C4-2B (cell line): ENCODE data around the gene TRAF3IP3.

Experiments
- H3K27ac ChIP-seq: fragments of 450-650 bp; 2 replicates; pipeline ENCODE4 v1.5.1; 2017
- ZFX ChIP-seq: fragments of 450-650 bp; IDR thresholded peaks from 2 replicates; pipeline ENCODE4 v1.6.1; 2017
- TF ChIP-seq, protein P1 (sequence below): fragments of 450-650 bp; conservative IDR thresholded peaks from 2 replicates; pipeline ENCODE4 v1.5.1; 2017; ENCODE audit warnings: mild to moderate bottlenecking

TRAF3IP3 gene

GRCh38 chr1:209756615-209757445 lies 977 bp downstream of the TRAF3IP3 start:
- H3K27ac ChIP-seq = no peak overlapping the region
- TF ChIP-seq, protein P1, sequence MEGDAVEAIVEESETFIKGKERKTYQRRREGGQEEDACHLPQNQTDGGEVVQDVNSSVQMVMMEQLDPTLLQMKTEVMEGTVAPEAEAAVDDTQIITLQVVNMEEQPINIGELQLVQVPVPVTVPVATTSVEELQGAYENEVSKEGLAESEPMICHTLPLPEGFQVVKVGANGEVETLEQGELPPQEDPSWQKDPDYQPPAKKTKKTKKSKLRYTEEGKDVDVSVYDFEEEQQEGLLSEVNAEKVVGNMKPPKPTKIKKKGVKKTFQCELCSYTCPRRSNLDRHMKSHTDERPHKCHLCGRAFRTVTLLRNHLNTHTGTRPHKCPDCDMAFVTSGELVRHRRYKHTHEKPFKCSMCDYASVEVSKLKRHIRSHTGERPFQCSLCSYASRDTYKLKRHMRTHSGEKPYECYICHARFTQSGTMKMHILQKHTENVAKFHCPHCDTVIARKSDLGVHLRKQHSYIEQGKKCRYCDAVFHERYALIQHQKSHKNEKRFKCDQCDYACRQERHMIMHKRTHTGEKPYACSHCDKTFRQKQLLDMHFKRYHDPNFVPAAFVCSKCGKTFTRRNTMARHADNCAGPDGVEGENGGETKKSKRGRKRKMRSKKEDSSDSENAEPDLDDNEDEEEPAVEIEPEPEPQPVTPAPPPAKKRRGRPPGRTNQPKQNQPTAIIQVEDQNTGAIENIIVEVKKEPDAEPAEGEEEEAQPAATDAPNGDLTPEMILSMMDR = no peak

DNA sequence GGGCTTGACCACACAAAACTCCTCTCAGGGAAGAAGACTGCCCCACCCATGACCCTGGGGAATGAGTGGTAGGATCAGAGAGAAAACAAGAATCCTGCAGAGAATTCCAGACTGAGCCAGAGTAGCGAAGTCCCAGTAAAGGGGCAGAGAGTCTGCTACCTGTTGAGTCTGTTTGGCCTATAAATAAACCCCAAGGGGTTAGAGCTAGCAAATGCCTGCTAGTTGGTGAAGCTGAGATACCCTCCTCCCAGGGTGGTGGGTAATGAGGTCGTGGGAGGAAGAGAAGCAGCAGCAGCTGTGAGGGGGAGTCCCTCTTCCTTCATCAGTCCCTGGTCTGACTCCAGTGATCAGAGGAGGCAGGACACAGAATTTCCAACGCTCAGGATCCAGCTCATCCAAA lies 2.5 kb downstream of the TRAF3IP3 start:
- H3K27ac ChIP-seq = no peak overlapping the region
- no peak for TF ChIP-seq ZFX
- TF ChIP-seq, protein P1 = no peak

DNA sequence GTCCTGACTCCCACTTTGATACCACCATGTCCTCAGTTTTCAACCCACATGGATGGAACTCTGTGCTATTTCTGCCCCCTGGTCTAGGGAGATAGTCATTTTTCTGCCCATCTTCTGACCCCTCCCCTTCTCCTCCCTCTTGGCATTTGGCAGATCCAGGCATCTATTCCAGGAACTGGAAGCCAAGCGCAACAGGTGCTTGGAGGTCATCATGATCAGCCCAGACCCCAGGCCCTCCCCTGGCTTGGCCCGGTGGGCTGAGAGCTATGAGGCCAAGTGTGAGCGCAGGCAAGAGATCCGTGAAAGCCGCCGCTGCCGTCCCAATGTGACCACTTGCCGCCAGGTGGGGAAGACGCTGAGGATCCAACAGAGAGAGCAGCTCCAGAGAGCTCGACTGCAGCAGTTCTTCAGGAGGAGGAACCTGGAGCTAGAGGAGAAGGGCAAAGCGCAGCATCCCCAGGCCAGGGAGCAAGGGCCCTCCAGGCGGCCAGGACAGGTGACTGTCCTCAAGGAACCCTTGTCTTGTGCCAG lies 4.0 kb downstream of the TRAF3IP3 start:
- TF ChIP-seq, protein P1 = no peak
- TF ChIP-seq ZFX = no peak
- no peak overlapping the region for H3K27ac ChIP-seq

DNA sequence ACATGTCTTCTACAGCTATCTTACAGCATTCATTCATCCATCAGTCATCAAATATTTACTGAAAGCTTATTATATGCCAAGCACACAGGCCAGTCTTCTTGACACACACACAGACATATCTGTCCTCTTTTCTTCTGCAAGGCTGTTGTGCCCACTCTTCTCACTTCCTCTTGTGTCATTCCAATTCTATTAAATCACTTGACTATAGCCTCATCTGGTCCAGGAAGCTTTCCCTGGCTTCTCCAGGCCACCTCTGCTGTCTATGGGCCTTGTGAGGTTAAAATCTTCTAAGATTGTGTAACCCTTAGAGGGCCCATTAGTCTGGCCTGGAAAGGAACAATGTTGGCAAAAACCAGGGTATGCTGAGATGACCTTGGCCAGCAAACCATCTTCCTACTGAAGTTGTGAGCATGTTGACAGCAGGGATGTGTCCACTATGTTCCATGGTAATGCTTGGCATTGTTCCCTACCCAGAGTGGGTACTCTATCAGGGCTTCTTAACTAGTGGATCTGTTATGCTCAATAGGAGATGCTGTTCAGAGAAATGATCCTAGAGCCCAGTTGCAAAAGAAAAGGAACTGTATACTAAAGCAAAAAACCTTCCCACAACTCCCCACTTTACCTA lies 5.3 kb downstream of the TRAF3IP3 start:
- TF ChIP-seq, protein P1 = no peak
- TF ChIP-seq ZFX = no peak
- H3K27ac ChIP-seq = no peak overlapping the region

- H3K27ac ChIP-seq = no peak overlapping the region
- no peak for TF ChIP-seq ZFX
- TF ChIP-seq, protein P1 = no peak
Observed at GRCh38 chr1:209766051-209766450, 10.2 kb downstream of the TRAF3IP3 start.

GRCh38 chr1:209767096-209767495 lies 11.2 kb downstream of the TRAF3IP3 start:
- H3K27ac ChIP-seq = no peak overlapping the region
- TF ChIP-seq, protein P1 = no peak
- TF ChIP-seq ZFX = no peak

- H3K27ac ChIP-seq = no peak overlapping the region
- TF ChIP-seq, protein P1 = no peak
- TF ChIP-seq ZFX = no peak
Observed at GRCh38 chr1:209767706-209768105, 11.9 kb downstream of the TRAF3IP3 start.
